SK-N-SH (cell line): Measurements from ENCODE around the gene ZMIZ1.

ENCODE experiments used
- CTCF ChIP-seq: fragments of 200-600 bp; sonication (generic); IDR thresholded peaks from 2 replicates; pipeline ENCODE4 v1.6.1; 2017; ENCODE audit warnings: antibody characterized with exemption, mild to moderate bottlenecking, moderate library complexity
- MAX ChIP-seq: IDR thresholded peaks from 2 replicates; pipeline ENCODE4 v1.4.0; 2012; ENCODE audit warnings: low read depth
- NFIC ChIP-seq: IDR thresholded peaks from 2 replicates; pipeline ENCODE4 v1.4.0; 2012; ENCODE audit warnings: borderline replicate concordance
- SIN3A ChIP-seq: IDR thresholded peaks from 2 replicates; pipeline ENCODE4 v1.6.1; 2012; ENCODE audit warnings: low read depth, mild to moderate bottlenecking, low read length, moderate library complexity, borderline replicate concordance

- no peak for TF ChIP-seq MAX
- no peak for TF ChIP-seq SIN3A
- no peak for TF ChIP-seq NFIC
- no peak for TF ChIP-seq CTCF
These were observed 181.5 kb downstream of the ZMIZ1 start for GRCh38 chr10:79250259-79250658.
